Measurements from ENCODE around the gene SPZ1.
"Not testable (repeated sequence)": the region's sequence is repeated elsewhere in the genome, so short reads cannot be mapped to it uniquely, and the experiment has no call there.

The SPZ1 gene, protein sequence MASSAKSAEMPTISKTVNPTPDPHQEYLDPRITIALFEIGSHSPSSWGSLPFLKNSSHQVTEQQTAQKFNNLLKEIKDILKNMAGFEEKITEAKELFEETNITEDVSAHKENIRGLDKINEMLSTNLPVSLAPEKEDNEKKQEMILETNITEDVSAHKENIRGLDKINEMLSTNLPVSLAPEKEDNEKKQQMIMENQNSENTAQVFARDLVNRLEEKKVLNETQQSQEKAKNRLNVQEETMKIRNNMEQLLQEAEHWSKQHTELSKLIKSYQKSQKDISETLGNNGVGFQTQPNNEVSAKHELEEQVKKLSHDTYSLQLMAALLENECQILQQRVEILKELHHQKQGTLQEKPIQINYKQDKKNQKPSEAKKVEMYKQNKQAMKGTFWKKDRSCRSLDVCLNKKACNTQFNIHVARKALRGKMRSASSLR

DNA sequence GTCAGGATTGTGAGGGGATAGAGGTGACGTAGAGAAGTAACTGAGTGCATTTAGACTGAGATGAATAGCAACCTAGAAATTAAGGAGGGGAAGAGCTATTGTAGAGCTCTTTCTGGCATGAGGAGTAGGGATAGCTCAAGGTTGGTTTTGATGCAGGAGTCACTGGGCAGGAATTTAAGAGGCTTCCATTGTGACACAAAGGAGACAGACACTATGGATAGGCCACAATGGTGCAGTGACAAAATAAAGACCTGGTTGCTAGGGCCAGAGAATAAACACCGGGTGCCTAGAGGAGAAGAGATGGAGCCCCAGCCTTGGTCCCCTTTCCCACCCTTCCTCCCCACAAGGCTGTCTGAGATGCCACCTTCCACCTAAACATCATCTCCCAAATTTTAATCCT is at the start of gene SPZ1:
Gene SPZ1 (plus strand): TSS at position 301 of the 400 bp plus-strand sequence. CDS start 214 bp downstream, outside the sequence.
- no peak for DNase-seq (ENCODE audit: low read depth)

DNA sequence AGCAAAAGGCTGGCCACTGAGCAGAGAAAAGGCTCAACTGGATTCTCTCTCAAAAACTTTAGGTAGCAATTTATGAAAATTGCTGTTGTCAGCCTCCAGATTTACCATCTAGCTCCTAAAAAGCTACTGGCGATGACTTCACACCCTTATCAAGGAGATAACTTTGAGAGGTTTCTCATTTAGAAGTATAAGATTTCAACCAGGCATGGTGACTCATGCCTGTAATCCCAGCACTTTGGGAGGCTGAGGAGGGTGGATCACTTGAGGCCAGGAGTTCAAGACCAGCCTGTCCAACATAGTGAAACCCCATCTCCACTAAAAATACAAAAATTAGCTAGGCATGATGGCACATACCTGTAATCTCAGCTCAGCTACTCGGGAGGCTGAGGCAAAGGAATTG is 49.3 kb upstream of the SPZ1 start:
- not testable (repeated sequence) for DNase-seq (ENCODE audit: low read depth)

DNA sequence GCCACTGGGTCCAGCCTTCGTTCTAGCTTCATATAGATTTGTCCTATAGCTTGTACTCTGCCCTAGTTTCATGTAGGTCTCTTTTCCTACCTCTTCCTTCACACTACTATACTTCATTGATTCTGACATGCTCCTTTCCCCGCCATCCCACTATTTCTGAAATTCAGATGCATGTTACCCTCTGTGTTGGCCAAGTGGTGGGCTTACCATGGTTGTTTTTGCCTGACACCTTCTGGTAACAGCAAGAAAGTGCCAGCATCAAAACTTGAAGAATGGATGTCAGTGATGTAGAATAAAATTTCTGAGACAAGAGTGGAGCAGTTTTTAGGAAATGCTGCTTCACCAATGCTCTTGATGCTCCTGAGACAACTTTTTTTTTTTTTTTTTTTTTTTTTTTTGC is 44.5 kb upstream of the SPZ1 start:
- DNase-seq (ENCODE audit: low read depth) = no peak

DNA sequence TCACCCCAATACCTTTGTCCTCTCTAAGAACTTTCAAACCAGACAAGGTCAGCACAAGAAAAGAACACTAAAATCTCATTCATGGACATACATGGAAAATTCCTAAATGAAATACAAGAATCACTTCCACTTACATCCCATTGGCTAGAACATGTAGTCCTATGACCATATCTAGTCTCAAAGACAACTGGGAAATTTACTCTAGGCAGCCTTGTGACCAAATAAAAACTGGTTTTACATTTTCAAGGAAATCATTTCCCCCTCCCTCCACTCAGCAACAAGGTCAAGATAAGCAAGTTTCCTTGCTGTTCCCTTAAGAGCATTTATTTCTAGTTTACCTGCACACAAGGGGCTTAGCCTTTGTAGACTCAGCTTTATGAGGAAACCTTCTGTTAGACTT is 43.6 kb upstream of the SPZ1 start:
- no peak for DNase-seq (ENCODE audit: low read depth)

DNA sequence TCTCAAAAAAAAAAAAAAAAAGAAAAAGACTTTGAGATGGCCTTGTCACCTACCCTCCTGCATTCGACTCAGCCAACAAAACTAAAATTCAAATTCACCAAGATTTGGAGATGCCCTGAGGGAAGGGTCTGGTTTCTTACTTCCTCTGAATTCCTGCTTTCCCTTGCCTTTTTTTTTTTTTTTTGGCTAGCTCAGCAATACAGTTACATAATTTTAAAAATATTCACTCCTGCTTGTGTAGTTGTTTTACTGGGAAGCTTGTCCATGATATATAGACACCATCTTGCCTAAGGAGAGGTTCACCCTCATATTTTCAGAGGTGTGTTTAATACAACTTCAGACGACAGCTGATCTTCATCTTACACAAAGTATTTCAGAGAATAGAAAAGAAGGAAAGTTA is 42.6 kb upstream of the SPZ1 start:
- no peak for DNase-seq (ENCODE audit: low read depth)

DNA sequence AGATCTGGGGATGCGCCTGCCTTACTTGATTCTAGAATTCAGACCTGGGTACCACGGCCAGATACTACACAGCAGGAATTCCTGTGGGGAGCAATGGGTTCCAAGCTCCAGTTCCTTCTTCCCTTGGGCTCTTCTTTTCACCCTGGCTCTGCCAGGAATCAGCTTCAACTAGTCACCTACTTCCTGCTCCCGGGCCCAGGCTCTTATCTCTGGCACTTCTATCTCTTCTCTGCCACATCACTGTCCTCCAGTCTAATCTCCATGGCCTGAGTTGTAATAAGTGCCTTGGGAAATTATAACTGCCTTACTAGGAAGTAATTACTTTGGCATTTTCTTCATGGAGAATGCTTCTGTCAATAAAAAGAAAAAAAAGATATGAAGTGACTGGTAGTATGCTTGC is 37.7 kb upstream of the SPZ1 start:
- DNase-seq (ENCODE audit: low read depth) = no peak

DNA sequence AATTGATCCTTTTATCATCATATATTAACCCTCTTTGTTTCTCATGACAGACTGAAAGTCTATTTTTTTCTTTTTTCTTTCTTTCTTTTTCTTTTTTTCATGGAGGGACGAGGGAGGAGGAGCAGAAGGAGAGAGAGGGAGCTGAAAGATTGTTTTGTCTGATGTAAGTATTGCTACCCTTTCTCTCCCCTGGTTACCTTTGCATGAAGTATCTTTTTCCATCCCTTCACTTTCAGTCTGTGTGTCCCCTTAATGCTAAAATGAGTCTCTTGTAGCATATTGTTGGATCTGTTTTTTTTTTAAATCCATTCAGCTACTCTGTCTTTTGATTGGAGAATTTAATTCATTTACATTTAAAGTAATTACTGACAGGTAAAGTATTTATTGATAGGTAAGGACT is 36.4 kb upstream of the SPZ1 start:
- DNase-seq (ENCODE audit: low read depth) = no peak

DNA sequence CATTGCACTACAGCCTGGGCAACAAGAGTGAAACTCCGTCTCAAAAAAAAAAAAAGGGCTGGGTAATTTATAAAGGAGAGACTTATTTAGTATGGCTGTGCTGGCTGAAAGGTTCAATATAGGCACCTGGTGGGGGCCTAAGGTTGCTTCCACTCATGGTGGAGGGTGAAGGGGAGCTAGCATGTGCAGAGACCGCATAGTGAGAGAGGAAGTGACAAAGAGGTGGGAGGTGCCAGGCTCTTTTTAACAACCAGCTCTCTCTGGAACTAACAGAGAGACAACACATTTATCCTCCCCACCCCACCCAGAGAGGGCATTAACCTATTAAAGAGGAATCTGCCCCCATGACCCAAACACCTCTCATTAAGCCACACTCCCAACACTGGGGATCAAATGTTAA is 35.1 kb upstream of the SPZ1 start:
- DNase-seq (ENCODE audit: low read depth) = no peak

DNA sequence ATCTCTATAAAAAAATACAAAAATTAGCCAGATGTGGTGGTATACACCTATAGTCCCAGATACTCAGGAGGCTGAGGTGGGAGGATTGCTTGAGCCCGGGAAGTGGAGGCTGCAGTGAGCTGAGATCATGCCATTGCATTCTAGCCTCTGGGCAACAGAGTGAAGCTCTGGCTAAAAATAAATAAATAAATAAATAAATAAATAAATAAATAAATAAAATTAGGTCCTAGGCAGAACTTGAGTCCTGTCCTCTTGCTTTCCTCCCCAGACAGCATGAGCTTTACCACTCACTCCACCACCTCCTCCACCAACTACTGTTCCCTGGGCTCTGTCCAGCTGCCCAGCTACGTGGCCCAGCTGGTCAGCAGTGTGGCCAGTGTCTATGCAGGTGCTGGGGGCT is 31.6 kb upstream of the SPZ1 start:
- no peak for DNase-seq (ENCODE audit: low read depth)

DNA sequence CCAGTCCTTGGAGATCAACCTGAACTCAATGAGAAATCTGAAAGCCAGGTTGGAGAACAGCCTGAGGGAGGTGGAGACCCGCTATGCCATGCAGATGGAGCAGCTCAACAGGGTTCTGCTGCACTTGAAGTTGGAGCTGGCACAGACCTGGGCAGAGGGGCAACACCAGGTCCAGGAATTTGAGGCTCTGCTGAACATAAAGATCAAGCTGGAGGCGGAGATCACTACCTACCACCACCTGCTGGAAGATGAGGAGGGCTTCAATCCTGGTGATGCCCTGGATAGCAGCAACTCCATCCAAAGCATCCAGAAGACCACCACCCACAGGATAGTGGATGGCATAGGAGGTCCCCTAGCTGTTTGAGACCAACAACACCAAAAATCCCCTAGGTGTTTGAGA is 30.5 kb upstream of the SPZ1 start:
- no peak for DNase-seq (ENCODE audit: low read depth)

DNA sequence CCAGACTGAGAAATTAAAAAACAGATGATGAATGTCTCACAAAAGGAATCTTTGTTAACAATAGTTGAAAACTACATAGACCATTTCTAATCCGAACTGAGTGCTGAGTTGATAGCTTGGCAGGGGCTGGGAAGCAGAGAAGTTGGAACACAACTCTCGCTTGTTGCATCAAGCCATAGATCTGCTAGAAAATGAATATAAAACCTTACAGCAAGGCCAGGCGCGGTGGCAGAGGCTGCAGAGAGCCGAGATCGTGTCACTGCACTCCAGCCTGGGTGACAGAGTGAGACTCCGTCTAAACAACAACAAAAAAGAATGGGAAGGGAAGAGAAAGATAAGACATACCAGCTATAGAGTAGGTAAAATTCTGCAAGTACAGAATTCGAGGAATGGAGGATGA is 28.0 kb upstream of the SPZ1 start:
- no peak for DNase-seq (ENCODE audit: low read depth)

DNA sequence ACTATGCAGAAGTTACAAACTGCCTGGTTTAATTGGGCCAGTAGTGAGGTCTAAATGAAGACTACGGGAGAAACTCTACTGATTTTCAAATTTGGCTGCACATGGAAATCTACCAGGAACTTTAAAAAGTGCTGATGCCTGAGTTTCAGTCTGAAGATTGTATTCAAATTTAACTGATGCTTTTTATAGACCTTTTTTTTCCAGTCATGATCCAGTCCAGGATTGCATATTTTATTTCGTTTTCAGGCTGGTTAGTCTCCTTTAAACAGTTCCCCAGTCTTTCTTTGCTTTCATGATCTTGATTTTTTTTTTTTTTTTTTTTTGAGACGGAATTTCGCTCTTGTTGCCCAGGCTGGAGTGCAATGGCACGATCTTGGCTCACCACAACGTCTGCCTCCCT is 23.7 kb upstream of the SPZ1 start:
- DNase-seq (ENCODE audit: low read depth) = no peak

DNA sequence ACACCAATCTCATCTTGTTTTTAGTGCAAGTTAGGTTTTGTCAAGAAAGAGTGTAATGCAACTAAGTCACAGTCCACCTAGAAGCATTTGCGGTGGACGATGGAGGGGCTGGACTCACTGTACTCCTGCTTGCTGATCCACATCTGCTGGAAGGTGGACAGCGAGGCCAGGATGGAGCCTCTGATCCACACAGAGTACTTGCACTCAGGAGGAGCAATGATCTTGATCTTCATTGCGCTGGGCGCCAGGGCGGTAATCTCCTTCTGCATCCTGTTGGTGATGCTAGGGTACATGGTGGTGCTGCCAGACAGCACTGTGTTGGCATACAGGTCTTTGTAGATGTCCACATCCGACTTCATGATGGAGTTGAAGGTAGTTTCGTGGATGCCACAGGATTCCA is 20.2 kb upstream of the SPZ1 start:
- no peak for DNase-seq (ENCODE audit: low read depth)

DNA sequence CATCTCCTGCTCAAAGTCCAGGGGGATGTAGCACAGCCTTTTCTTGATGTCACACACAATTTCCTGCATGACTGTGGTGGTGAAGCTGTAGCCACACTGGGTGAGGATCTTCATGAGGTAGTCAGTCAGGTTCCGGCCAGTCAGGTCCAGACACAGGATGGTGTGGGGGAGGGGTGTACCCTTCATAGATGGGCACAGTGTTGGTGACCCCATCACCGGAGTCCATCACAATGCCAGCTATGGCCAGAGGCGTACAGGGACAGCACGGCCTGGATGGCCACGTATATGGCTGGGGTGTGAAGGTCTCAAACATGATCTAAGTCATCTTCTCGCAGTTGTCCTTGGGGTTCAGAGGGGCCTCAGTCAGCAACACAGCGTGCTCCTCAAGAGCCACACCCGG is 19.7 kb upstream of the SPZ1 start:
- DNase-seq (ENCODE audit: low read depth) = no peak

DNA sequence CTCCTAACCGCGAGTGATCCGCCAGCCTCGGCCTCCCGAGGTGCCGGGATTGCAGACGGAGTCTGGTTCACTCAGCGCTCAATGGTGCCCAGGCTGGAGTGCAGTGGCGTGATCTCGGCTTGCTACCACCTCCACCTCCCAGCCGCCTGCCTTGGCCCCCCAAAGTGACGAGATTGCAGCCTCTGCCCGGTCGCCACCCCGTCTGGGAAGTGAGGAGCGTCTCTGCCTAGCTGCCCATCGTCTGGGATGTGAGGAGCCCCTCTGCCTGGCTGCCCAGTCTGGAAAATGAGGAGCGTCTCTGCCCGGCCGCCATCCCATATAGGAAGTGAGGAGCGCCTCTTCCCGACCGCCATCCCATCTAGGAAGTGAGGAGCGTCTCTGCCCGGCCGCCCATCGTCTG is 19.0 kb upstream of the SPZ1 start:
- DNase-seq (ENCODE audit: low read depth) = not testable (repeated sequence)

DNA sequence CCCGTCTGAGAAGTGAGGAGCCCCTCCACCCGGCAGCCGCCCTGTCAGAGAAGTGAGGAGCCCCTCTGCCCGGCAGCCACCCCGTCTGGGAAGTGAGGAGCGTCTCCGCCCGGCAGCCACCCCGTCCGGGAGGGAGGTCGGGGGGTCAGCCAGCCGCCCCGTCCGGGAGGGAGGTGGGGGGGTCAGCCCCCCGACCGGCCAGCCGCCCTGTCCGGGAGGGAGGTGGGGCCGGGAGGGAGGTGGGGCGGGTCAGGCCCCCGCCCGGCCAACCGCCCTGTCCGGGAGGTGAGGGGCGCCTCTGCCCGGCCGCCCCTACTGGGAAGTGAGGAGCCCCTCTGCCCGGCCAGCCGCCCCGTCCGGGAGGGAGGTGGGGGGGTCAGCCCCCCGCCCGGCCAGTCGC is 18.5 kb upstream of the SPZ1 start:
- DNase-seq (ENCODE audit: low read depth) = not testable (repeated sequence)

DNA sequence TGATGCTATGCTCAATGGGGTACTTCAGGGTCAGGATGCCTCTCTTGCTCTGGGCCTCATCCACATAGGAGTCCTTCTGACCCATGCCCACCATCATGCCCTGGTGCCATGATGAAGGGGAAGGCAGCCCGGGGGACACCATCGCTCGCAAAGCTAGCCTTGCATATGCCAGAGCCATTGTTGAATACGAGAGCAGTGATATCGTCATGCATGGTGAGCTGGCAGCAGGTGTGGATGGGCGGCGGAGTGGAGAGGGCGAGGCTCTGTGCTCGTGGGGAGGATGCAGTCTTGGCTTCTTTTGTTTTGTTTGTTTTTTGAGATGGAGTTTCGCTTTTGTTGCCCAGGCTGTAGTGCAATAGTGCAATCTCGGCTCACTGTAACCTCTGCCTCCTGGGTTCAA is 17.2 kb upstream of the SPZ1 start:
- DNase-seq (ENCODE audit: low read depth) = no peak

DNA sequence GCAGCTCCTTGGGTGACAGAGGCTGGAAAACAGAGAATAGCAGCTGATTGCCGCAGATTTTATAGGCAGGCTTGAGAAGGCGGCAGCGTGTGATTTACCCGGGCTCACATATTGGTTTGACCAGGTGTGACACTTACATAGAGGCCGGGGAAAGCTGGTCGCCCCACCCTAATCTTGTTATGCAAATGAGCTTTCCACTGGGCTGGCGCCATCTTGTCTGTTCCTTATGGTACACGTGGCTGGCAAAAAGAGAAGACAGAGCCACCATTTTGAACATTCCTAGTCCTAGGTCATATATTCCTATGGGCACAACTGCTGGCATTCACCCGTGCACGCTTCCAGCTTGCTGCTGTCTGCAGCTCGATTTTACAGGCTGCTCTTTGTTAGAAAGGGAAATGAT is 11.3 kb upstream of the SPZ1 start:
- no peak for DNase-seq (ENCODE audit: low read depth)

DNA sequence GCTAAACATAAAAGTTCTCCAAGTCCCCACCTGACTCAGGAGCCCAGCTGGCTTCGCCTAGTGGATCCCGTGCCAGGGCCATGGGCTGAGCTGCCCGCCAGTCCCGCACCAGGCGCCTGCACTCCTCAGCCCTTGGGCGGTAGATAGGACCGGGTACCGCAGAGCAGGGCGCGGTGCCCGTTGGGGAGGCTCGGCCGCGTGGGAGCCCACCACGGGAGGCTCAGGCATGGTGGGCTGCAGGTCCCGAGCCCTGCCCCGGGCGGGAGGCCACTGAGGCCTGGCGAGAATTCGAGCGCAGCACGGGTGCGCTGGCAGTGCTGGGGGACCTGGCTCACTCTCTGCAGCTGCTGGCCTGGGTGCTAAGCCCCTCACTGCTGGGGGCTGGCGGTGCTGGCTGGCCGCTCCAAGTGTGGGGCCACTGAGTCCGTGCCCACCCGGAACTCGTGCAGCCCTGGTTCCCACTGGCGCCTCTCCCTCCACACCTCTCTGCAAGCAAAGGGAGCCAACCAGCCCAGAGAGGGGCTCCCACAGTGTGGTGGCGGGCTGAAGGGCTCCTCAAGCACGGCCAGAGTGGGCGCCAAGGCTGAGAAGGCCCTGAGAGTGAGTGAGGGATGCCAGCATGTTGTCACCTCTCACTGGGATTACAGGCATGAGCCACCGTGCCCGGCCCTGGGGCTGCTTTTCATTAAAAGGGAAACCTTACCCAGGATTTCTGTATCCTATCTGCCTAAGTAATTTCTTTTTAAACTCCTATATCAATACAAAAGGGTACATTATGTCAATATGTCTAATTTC is 9.7 kb upstream of the SPZ1 start:
- DNase-seq (ENCODE audit: low read depth) = no peak

DNA sequence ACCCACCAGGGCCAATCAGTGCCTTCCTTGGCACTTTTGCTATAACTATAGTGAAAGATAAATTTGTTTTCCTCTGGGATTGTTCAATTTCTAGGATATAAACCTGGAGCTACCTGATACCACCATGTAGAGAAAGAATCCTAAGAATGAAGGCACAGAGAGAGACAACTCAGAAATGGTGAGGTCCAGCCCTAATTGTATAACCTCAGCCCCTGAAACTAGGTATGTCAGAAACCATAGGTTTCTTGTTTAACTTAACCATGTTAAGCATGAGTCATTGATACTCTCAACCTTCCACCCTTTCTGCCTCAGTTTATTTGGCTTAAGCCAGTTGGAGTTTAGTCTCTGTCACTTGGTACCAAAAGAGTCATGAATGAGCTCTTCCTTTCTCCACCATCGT is 4.6 kb upstream of the SPZ1 start:
- no peak for DNase-seq (ENCODE audit: low read depth)

DNA sequence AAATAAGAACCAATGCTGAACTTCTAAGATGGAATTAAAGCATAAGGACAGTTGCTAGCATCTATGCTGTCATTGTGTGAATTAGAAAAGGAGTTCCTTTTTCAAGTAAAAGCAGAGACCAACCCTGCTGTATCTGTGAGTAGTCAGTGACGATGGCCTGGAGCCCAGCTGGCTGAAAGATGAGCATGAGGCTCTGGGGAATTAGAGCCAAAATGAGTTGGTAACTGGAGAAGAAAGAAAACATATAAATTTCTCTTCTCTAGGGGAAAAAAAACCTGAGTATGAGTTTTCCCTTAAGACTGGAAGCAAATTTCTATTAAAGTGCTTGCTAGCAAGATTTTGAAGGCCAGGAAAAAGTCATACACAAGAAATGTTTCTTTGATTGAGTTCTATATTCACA is 1.6 kb upstream of the SPZ1 start:
- DNase-seq (ENCODE audit: low read depth) = no peak

DNA sequence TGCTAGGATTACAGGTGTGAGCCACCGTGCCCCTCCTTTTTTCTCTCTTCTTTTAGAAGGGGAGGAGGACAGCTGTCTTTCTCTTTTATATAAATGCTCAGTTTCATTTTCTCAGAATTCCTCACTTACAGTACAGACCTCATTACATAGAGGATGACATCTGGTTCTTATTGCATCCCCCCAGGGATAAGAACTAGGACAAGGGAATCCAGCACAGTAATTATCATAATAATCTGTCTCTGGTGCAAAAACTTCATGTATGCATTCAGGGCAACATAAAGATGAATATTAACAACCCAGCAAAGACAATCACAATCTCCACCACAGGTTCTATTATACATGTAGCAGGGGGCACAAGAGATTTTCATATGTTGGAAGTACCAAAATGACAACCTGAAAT is 5.1 kb downstream of the SPZ1 start:
- DNase-seq (ENCODE audit: low read depth) = no peak

DNA sequence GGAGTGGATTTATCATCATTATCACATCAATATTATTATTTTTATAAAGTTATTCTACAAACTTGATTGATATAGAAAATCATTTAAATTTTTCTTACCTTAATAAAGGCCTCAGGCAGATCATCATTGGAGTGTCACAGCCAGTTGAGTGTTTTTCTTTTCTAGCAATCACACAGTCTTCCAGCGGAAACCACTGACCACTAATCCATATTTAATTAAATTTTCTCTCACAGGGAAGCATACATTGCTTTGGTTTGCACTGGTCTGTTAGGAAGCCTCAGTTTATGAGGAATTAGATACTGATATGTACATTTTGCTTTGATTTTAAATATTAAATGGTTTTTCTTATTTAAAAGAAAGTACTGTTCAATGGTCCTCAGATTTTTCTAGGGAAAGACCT is 6.7 kb downstream of the SPZ1 start:
- DNase-seq (ENCODE audit: low read depth) = no peak

DNA sequence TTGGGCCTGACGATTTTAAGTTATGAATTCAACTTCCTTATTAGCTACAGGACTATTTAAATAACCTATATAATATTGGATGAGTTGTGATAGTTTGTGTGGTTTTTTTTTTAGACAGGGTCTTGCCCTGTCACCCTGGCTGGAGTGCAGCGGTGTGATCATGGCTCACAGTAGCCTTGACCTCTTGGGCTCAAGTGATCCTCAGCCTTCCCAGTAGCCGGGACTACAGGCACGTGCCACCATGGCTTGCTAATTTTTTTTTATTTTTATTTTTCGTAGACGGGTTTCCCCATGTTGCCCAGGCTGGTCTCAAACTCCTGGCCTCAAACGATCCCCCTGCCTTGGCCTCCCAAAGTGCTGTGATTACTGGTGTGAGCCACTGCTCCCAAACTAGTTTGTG is 17.6 kb downstream of the SPZ1 start:
- DNase-seq (ENCODE audit: low read depth) = no peak
